Trophoblast cell (in vitro differentiated cells and primary cell): ENCODE data around the gene SPAG16.

Source experiments
- DNase-seq, 2 donors: peaks; one replicate each; pipeline ENCODE4 v3.0.0-alpha.2; 2016
- H2AFZ ChIP-seq: 2 replicates; pipeline ENCODE4 v1.6.1; 2013; ENCODE audit warnings: low read length, moderate library complexity, mild to moderate bottlenecking; ENCODE audit not compliant: insufficient read depth, poor library complexity
- H2AK5ac ChIP-seq: 2 replicates; pipeline ENCODE4 v1.6.1; 2013; ENCODE audit warnings: mild to moderate bottlenecking, low read length
- H2BK120ac ChIP-seq: 2 replicates; pipeline ENCODE4 v1.6.1; 2013; ENCODE audit warnings: low read length, mild to moderate bottlenecking, moderate library complexity; ENCODE audit not compliant: insufficient read depth, poor library complexity
- H2BK12ac ChIP-seq: 2 replicates; pipeline ENCODE4 v1.6.1; 2013; ENCODE audit warnings: mild to moderate bottlenecking, low read length, moderate library complexity
- H2BK5ac ChIP-seq: 2 replicates; pipeline ENCODE4 v1.6.1; 2013; ENCODE audit warnings: low read length, low read depth, moderate library complexity, mild to moderate bottlenecking; ENCODE audit not compliant: poor library complexity
- H3K14ac ChIP-seq: 2 replicates; pipeline ENCODE4 v1.6.1; 2013; ENCODE audit warnings: mild to moderate bottlenecking, low read length
- H3K18ac ChIP-seq: 2 replicates; pipeline ENCODE4 v1.6.1; 2013; ENCODE audit warnings: mild to moderate bottlenecking, low read length
- H3K23ac ChIP-seq: 2 replicates; pipeline ENCODE4 v1.6.1; 2013; ENCODE audit warnings: low read length
- H3K27ac ChIP-seq: 2 replicates; pipeline ENCODE4 v1.5.1; 2013; ENCODE audit warnings: low read depth, mild to moderate bottlenecking, inconsistent platforms, low read length, moderate library complexity
- H3K27me3 ChIP-seq: 2 replicates; pipeline ENCODE4 v1.6.1; 2013; ENCODE audit warnings: inconsistent platforms, mild to moderate bottlenecking, low read length, moderate library complexity; ENCODE audit not compliant: insufficient read depth
- H3K36me3 ChIP-seq, 2 experiments: 1 replicate in 1 of 2; 2 replicates in 1 of 2; pipeline ENCODE4 v1.6.1; 2013; ENCODE audit warnings: low read length in 2 of 2, mild to moderate bottlenecking in 2 of 2, moderate library complexity in 1 of 2; ENCODE audit not compliant: insufficient read depth in 2 of 2, control insufficient read depth in 1 of 2
- H3K4ac ChIP-seq: 2 replicates; pipeline ENCODE4 v1.6.1; 2013; ENCODE audit warnings: low read depth, mild to moderate bottlenecking, low read length, moderate library complexity
- H3K4me1 ChIP-seq, 2 experiments: 1 replicate in 1 of 2; 2 replicates in 1 of 2; pipeline ENCODE4 v1.6.1; 2013; ENCODE audit warnings: low read length in 2 of 2, mild to moderate bottlenecking in 2 of 2, moderate library complexity in 1 of 2; ENCODE audit not compliant: insufficient read depth in 2 of 2, control insufficient read depth in 1 of 2
- H3K4me2 ChIP-seq: 2 replicates; pipeline ENCODE4 v1.6.1; 2013; ENCODE audit warnings: inconsistent platforms, mild to moderate bottlenecking, low read length, moderate library complexity
- H3K4me3 ChIP-seq: 2 replicates; pipeline ENCODE4 v1.5.1; 2013; ENCODE audit warnings: mild to moderate bottlenecking, low read depth, low read length, inconsistent platforms
- H3K79me1 ChIP-seq: one replicate; pipeline ENCODE4 v1.6.1; 2013; ENCODE audit warnings: low read length
- H3K79me2 ChIP-seq: 2 replicates; pipeline ENCODE4 v1.6.1; 2013; ENCODE audit warnings: low read length, mild to moderate bottlenecking; ENCODE audit not compliant: control insufficient read depth, insufficient read depth, poor library complexity
- H3K9ac ChIP-seq: 2 replicates; pipeline ENCODE4 v1.6.1; 2013; ENCODE audit warnings: mild to moderate bottlenecking, low read length
- H3K9me3 ChIP-seq: 2 replicates; pipeline ENCODE4 v1.6.1; 2013; ENCODE audit warnings: low read depth, mild to moderate bottlenecking, control low read depth, inconsistent platforms, low read length; ENCODE audit not compliant: insufficient read depth
- H4K12ac ChIP-seq: 2 replicates; pipeline ENCODE4 v1.6.1; 2013; ENCODE audit warnings: low read depth, mild to moderate bottlenecking, low read length, moderate library complexity
- H4K8ac ChIP-seq: 2 replicates; pipeline ENCODE4 v1.6.1; 2013; ENCODE audit warnings: low read depth, mild to moderate bottlenecking, low read length, moderate library complexity
- H4K91ac ChIP-seq: one replicate; pipeline ENCODE4 v1.6.1; 2013; ENCODE audit warnings: low read depth, mild to moderate bottlenecking, low read length, moderate library complexity
- WGBS: extraction: QIAGEN DNeasy Blood & Tissue Kit; methylation state at CpG from one replicate; pipeline ENCODE4 v1.1.7; 2013; ENCODE audit warnings: missing lambda C conversion rate; ENCODE audit not compliant: insufficient read length, insufficient coverage; ENCODE audit errors: extremely low coverage; 5-methylcytosine and 5-hydroxymethylcytosine counted together

The SPAG16 gene

GRCh38 chr2:214180071-214180470 is 895.8 kb downstream of the SPAG16 start:
- Histone ChIP-seq H3K27me3 (no peaks in the 10 kb centered on the region), H3K18ac (no peak overlapping the region), H4K12ac (no peak overlapping the region), H3K4me2 (no peak overlapping the region), H3K4ac (no peak overlapping the region), H3K36me3 (no peaks in the 10 kb centered on the region), H3K23ac (no peak overlapping the region), H2BK5ac (no peak overlapping the region), H2BK120ac (no peak overlapping the region), H3K14ac (no peak overlapping the region), H3K79me2 (no peaks in the 10 kb centered on the region), H2BK12ac (no peak overlapping the region), H4K91ac (no peak overlapping the region), H3K27ac (no peak overlapping the region), H4K8ac (no peak overlapping the region), H2AK5ac (no peak overlapping the region), H3K4me1 (no peaks in the 10 kb centered on the region), H3K79me1 (no peaks in the 10 kb centered on the region), H2AFZ (no peak overlapping the region), H3K9me3 (no peaks in the 10 kb centered on the region), H3K4me3 (no peak overlapping the region), H3K9ac (no peak overlapping the region)
- no peak for DNase-seq
- WGBS, result no CpG with 5 or more reads among the region's 1 CpG

GRCh38 chr2:214180686-214181085 is 896.4 kb downstream of the SPAG16 start:
- Histone ChIP-seq H3K4me3 (no peak overlapping the region), H2AK5ac (no peak overlapping the region), H3K27me3 (no peaks in the 10 kb centered on the region), H3K79me1 (no peaks in the 10 kb centered on the region), H3K4me1 (no peaks in the 10 kb centered on the region), H3K23ac (no peak overlapping the region), H3K9me3 (no peaks in the 10 kb centered on the region), H4K12ac (no peak overlapping the region), H3K14ac (no peak overlapping the region), H3K4me2 (no peak overlapping the region), H2AFZ (no peak overlapping the region), H2BK12ac (no peak overlapping the region), H3K4ac (no peak overlapping the region), H4K91ac (no peak overlapping the region), H3K79me2 (no peaks in the 10 kb centered on the region), H3K18ac (no peak overlapping the region), H2BK120ac (no peak overlapping the region), H3K9ac (no peak overlapping the region), H3K36me3 (no peaks in the 10 kb centered on the region), H3K27ac (no peak overlapping the region), H2BK5ac (no peak overlapping the region), H4K8ac (no peak overlapping the region)
- DNase-seq, result no peak
- WGBS, result no CpG with 5 or more reads among the region's 3 CpGs

GRCh38 chr2:214184461-214184860 is 900.2 kb downstream of the SPAG16 start:
- no CpG with 5 or more reads among the region's 2 CpGs for WGBS
- Histone ChIP-seq H2AK5ac (no peak overlapping the region), H4K8ac (no peak overlapping the region), H3K23ac (no peak overlapping the region), H2BK5ac (no peak overlapping the region), H3K79me2 (no peaks in the 10 kb centered on the region), H3K27ac (no peak overlapping the region), H3K14ac (no peak overlapping the region), H2BK12ac (no peak overlapping the region), H4K91ac (no peak overlapping the region), H4K12ac (no peak overlapping the region), H3K18ac (no peak overlapping the region), H3K4me2 (no peak overlapping the region), H2BK120ac (no peak overlapping the region), H3K4me1 (no peaks in the 10 kb centered on the region), H2AFZ (no peak overlapping the region), H3K36me3 (no peaks in the 10 kb centered on the region), H3K79me1 (no peaks in the 10 kb centered on the region), H3K4ac (no peak overlapping the region), H3K9me3 (no peaks in the 10 kb centered on the region), H3K27me3 (no peaks in the 10 kb centered on the region), H3K4me3 (no peak overlapping the region), H3K9ac (no peak overlapping the region)
- no peak for DNase-seq

- Histone ChIP-seq H3K9me3 (no peaks in the 10 kb centered on the region), H3K79me2 (no peaks in the 10 kb centered on the region), H4K91ac (no peak overlapping the region), H3K27ac (no peak overlapping the region), H3K4ac (no peak overlapping the region), H3K18ac (no peak overlapping the region), H2AFZ (no peak overlapping the region), H3K4me1 (no peaks in the 10 kb centered on the region), H3K9ac (no peak overlapping the region), H3K23ac (no peak overlapping the region), H2AK5ac (no peak overlapping the region), H3K4me2 (no peak overlapping the region), H3K27me3 (no peaks in the 10 kb centered on the region), H3K36me3 (no peaks in the 10 kb centered on the region), H4K12ac (no peak overlapping the region), H4K8ac (no peak overlapping the region), H2BK5ac (no peak overlapping the region), H2BK120ac (no peak overlapping the region), H2BK12ac (no peak overlapping the region), H3K79me1 (no peaks in the 10 kb centered on the region), H3K14ac (no peak overlapping the region), H3K4me3 (no peak overlapping the region)
- no peak for DNase-seq
- WGBS, result no CpG with 5 or more reads among the region's 2 CpGs
These were observed 901.3 kb downstream of the SPAG16 start for GRCh38 chr2:214185546-214185945.
